ENCODE measurements around the gene HMX2.

HMX2 gene

DNA sequence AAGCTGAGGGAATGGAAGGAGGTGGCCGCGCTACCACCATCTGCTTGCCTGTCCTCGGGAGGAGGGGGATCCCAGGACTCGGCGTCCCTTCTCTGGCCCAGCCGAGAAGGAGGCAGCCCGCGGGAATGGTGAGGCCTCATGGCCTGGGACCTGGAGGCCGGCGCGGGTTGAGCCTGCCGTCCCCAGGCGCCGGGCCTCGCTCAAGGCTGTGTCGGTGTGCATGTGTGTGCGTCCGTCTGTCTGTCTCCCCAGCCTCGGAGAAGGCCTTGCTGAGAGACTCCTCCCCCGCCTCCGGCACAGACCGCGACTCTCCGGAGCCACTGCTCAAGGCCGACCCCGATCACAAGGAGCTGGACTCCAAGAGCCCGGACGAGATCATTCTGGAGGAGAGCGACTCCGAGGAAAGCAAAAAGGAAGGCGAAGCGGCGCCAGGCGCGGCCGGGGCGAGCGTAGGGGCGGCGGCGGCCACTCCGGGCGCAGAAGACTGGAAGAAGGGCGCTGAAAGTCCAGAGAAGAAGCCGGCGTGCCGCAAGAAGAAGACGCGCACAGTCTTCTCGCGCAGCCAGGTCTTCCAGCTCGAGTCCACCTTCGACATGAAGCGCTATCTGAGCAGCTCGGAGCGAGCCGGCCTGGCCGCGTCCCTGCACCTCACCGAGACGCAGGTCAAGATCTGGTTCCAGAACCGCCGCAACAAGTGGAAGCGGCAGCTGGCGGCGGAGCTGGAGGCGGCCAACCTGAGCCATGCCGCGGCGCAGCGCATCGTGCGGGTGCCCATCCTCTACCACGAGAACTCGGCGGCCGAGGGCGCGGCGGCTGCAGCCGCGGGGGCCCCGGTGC is 10.9 kb upstream of the HMX2 start:
- Histone ChIP-seq H2BK12ac (ENCODE audit: low read length) (no peak overlapping the region), H2BK5ac (ENCODE audit: low read depth, low read length, poor library complexity) (no peak overlapping the region), H3K18ac (ENCODE audit: low read length) (no peak overlapping the region), H3K9me3 (ENCODE audit: insufficient read depth, low read depth, low read length) (peaks cover 8% of the 10 kb centered on the region), H3K79me2 (ENCODE audit: control insufficient read depth, insufficient read depth, low read length, poor library complexity) (no peaks in the 10 kb centered on the region), H3K27ac (ENCODE audit: low read depth, low read length) (no peak overlapping the region), H3K79me1 (ENCODE audit: low read length) (no peaks in the 10 kb centered on the region), H3K4ac (ENCODE audit: low read depth, low read length) (no peak overlapping the region), H4K12ac (ENCODE audit: low read depth, low read length) (no peak overlapping the region), H3K27me3 (ENCODE audit: insufficient read depth, low read length) (peaks cover 90% of the 10 kb centered on the region), H3K4me2 (ENCODE audit: low read length) (peak overlapping the region; percentile 57), H3K4me1 (ENCODE audit: control insufficient read depth in 1 of 2, insufficient read depth in 2 of 2, low read length in 2 of 2) (peaks cover 15 to 33% of the 10 kb centered on the region in 2 experiments), H2AK5ac (ENCODE audit: low read length) (no peak overlapping the region), H4K8ac (ENCODE audit: low read depth, low read length) (no peak overlapping the region), H3K23ac (ENCODE audit: low read length) (no peak overlapping the region), H3K4me3 (ENCODE audit: low read depth, low read length) (peak overlapping the region; percentile 21), H3K9ac (ENCODE audit: low read length) (no peak overlapping the region), H3K36me3 (ENCODE audit: control insufficient read depth in 1 of 2, insufficient read depth in 2 of 2, low read length in 2 of 2) (no peaks in the 10 kb centered on the region), H4K91ac (ENCODE audit: low read depth, low read length) (no peak overlapping the region), H2AFZ (ENCODE audit: insufficient read depth, low read length, poor library complexity) (no peak overlapping the region), H3K14ac (ENCODE audit: low read length) (no peak overlapping the region), H2BK120ac (ENCODE audit: insufficient read depth, low read length, poor library complexity) (no peak overlapping the region)
- DNase-seq = no peak
- WGBS (ENCODE audit: extremely low coverage, insufficient coverage, insufficient read length) = no CpG with 5 or more reads among the region's 83 CpGs

DNA sequence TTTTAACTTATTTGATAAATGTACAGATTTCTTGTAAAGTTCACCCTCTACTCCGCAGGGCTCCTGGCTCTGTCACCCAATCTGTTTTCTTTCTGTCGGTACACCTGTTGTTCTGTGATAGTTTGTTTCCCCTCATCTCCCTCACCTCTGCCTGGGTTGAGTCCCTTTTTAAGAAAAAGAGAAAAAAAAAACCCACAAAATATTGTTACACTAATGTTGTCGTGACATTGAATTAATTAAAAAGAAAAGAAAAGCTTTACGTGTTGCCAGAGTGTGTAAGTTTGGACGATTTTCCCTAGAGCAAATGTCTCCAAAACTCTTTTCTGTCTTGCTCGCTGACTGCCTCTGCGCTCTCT is 8.8 kb upstream of the HMX2 start:
- H3K27me3 ChIP-seq (ENCODE audit: insufficient read depth, low read length) = peaks cover 95% of the 10 kb centered on the region
- no peak overlapping the region for H4K12ac ChIP-seq (ENCODE audit: low read depth, low read length)
- H3K18ac ChIP-seq (ENCODE audit: low read length) = no peak overlapping the region
- H2BK120ac ChIP-seq (ENCODE audit: insufficient read depth, low read length, poor library complexity) = no peak overlapping the region
- peaks cover 15 to 31% of the 10 kb centered on the region in 2 experiments for H3K4me1 ChIP-seq (ENCODE audit: control insufficient read depth in 1 of 2, insufficient read depth in 2 of 2, low read length in 2 of 2)
- H3K79me2 ChIP-seq (ENCODE audit: control insufficient read depth, insufficient read depth, low read length, poor library complexity) = no peaks in the 10 kb centered on the region
- H3K9ac ChIP-seq (ENCODE audit: low read length) = no peak overlapping the region
- no peak overlapping the region for H3K27ac ChIP-seq (ENCODE audit: low read depth, low read length)
- H3K9me3 ChIP-seq (ENCODE audit: insufficient read depth, low read depth, low read length) = peaks cover 9% of the 10 kb centered on the region
- no peak overlapping the region for H2AFZ ChIP-seq (ENCODE audit: insufficient read depth, low read length, poor library complexity)
- H2AK5ac ChIP-seq (ENCODE audit: low read length) = no peak overlapping the region
- no peak overlapping the region for H3K23ac ChIP-seq (ENCODE audit: low read length)
- no peaks in the 10 kb centered on the region for H3K79me1 ChIP-seq (ENCODE audit: low read length)
- H2BK12ac ChIP-seq (ENCODE audit: low read length) = no peak overlapping the region
- H3K4me3 ChIP-seq (ENCODE audit: low read depth, low read length) = no peak overlapping the region
- H3K14ac ChIP-seq (ENCODE audit: low read length) = no peak overlapping the region
- DNase-seq = no peak
- peak overlapping the region; percentile 17 for H3K4me2 ChIP-seq (ENCODE audit: low read length)
- WGBS (ENCODE audit: extremely low coverage, insufficient coverage, insufficient read length) = no CpG with 5 or more reads among the region's 7 CpGs
- H2BK5ac ChIP-seq (ENCODE audit: low read depth, low read length, poor library complexity) = no peak overlapping the region
- H4K8ac ChIP-seq (ENCODE audit: low read depth, low read length) = no peak overlapping the region
- no peak overlapping the region for H3K4ac ChIP-seq (ENCODE audit: low read depth, low read length)
- no peaks in the 10 kb centered on the region for H3K36me3 ChIP-seq (ENCODE audit: control insufficient read depth in 1 of 2, insufficient read depth in 2 of 2, low read length in 2 of 2)
- H4K91ac ChIP-seq (ENCODE audit: low read depth, low read length) = no peak overlapping the region

DNA sequence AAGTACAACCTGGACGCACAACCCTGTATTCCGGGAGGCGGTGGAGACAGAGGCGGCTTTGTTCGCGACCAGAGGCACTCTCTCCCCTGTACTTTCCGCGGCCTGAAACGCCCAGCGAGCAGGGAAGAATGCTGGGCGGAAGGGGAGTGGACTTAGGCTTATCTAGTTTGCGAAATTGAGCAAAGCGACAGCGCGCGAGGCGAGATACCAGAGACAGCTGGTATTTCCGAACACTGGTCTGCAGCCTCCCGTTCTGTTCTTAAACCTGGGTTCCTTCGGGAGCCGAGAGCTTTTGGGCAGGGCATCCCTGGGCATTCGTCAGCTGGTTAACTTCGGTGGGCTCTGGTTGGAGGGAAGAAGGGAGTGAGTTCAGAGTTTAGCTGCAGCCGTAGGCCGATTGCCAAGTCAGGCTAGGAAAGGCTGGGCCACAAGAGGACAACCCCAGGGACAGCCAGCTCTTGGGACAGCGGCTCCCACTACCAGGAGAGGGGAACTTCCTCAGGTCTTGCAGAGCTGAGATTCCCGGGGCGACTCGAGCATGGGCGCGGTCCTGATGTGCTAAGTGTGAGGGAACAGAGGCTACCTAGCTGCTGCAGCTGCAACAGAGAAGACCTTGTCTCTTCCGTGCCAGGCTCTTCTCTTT is 8.3 kb upstream of the HMX2 start:
- Histone ChIP-seq H3K79me2 (ENCODE audit: control insufficient read depth, insufficient read depth, low read length, poor library complexity) (no peaks in the 10 kb centered on the region), H3K9me3 (ENCODE audit: insufficient read depth, low read depth, low read length) (peaks cover 8% of the 10 kb centered on the region), H3K27me3 (ENCODE audit: insufficient read depth, low read length) (peaks cover 95% of the 10 kb centered on the region), H3K36me3 (ENCODE audit: control insufficient read depth in 1 of 2, insufficient read depth in 2 of 2, low read length in 2 of 2) (no peaks in the 10 kb centered on the region), H2BK120ac (ENCODE audit: insufficient read depth, low read length, poor library complexity) (no peak overlapping the region), H2BK5ac (ENCODE audit: low read depth, low read length, poor library complexity) (no peak overlapping the region), H4K91ac (ENCODE audit: low read depth, low read length) (no peak overlapping the region), H3K79me1 (ENCODE audit: low read length) (no peaks in the 10 kb centered on the region), H2BK12ac (ENCODE audit: low read length) (no peak overlapping the region), H3K4me2 (ENCODE audit: low read length) (peak overlapping the region; percentile 17), H3K18ac (ENCODE audit: low read length) (no peak overlapping the region), H3K4ac (ENCODE audit: low read depth, low read length) (no peak overlapping the region), H4K8ac (ENCODE audit: low read depth, low read length) (no peak overlapping the region), H3K23ac (ENCODE audit: low read length) (no peak overlapping the region), H3K14ac (ENCODE audit: low read length) (no peak overlapping the region), H4K12ac (ENCODE audit: low read depth, low read length) (no peak overlapping the region), H2AFZ (ENCODE audit: insufficient read depth, low read length, poor library complexity) (no peak overlapping the region), H2AK5ac (ENCODE audit: low read length) (no peak overlapping the region), H3K9ac (ENCODE audit: low read length) (no peak overlapping the region), H3K27ac (ENCODE audit: low read depth, low read length) (no peak overlapping the region), H3K4me3 (ENCODE audit: low read depth, low read length) (no peak overlapping the region), H3K4me1 (ENCODE audit: control insufficient read depth in 1 of 2, insufficient read depth in 2 of 2, low read length in 2 of 2) (peaks cover 15 to 31% of the 10 kb centered on the region in 2 experiments)
- DNase-seq = peak in 1 of 2 donors; percentile 56
- WGBS (ENCODE audit: extremely low coverage, insufficient coverage, insufficient read length) = no CpG with 5 or more reads among the region's 32 CpGs

DNA sequence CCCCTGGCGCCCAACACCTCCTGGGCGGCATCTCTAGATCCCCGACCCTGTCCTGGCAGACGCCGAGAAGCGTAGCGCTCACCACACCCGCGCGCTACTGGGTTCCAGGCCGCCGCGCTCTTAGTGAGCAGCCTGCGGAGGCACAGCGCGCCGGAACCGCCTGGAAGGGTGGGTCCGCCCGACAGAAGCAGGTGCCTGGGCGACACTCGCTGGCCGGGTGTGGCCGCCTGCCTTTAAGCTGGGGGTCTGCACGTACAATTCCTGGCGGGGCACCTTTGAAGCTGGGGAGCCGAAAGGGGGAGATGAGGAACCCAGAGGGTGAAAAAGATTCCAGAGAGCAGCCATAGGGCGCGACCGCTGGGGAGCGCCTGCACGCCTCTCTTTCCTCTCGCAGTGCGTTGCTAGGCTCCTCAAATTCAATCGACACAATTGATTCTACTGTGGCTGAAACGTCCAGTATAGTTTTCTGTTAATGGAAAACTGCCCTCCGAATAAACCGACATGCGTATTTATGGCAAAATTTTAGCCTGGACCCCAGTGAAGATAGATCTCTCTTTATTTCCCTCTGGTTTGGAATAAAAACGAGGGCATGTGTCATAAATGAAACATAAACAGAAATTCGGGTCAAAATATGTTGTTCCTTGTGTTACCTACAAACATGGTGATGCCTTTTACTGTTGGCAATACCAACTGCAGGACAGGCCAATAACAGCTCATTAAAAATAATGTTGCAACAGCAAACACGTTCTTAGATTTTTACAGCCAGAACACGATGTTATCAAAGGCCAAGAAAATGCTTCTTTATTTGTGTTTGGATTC is 7.6 kb upstream of the HMX2 start:
- Histone ChIP-seq H2BK120ac (ENCODE audit: insufficient read depth, low read length, poor library complexity) (no peak overlapping the region), H3K4me1 (ENCODE audit: control insufficient read depth in 1 of 2, insufficient read depth in 2 of 2, low read length in 2 of 2) (peaks cover 12 to 28% of the 10 kb centered on the region in 2 experiments)

More for the DNA sequence above, 7.6 kb upstream of the HMX2 start:
- H3K27me3 ChIP-seq (ENCODE audit: insufficient read depth, low read length) = peaks cover 95% of the 10 kb centered on the region
- no peak overlapping the region for H4K8ac ChIP-seq (ENCODE audit: low read depth, low read length)
- no peak overlapping the region for H3K23ac ChIP-seq (ENCODE audit: low read length)
- no peak overlapping the region for H2BK5ac ChIP-seq (ENCODE audit: low read depth, low read length, poor library complexity)
- H3K4me3 ChIP-seq (ENCODE audit: low read depth, low read length) = no peak overlapping the region
- H3K9me3 ChIP-seq (ENCODE audit: insufficient read depth, low read depth, low read length) = peaks cover 7% of the 10 kb centered on the region
- no peak overlapping the region for H3K9ac ChIP-seq (ENCODE audit: low read length)
- no peak for DNase-seq
- no peak overlapping the region for H2AK5ac ChIP-seq (ENCODE audit: low read length)
- no peak overlapping the region for H4K91ac ChIP-seq (ENCODE audit: low read depth, low read length)
- no peak overlapping the region for H2BK12ac ChIP-seq (ENCODE audit: low read length)
- no CpG with 5 or more reads among the region's 43 CpGs for WGBS (ENCODE audit: extremely low coverage, insufficient coverage, insufficient read length)
- no peak overlapping the region for H3K4ac ChIP-seq (ENCODE audit: low read depth, low read length)
- no peak overlapping the region for H3K14ac ChIP-seq (ENCODE audit: low read length)
- no peaks in the 10 kb centered on the region for H3K79me1 ChIP-seq (ENCODE audit: low read length)
- no peak overlapping the region for H3K4me2 ChIP-seq (ENCODE audit: low read length)
- no peak overlapping the region for H3K18ac ChIP-seq (ENCODE audit: low read length)
- H3K36me3 ChIP-seq (ENCODE audit: control insufficient read depth in 1 of 2, insufficient read depth in 2 of 2, low read length in 2 of 2) = no peaks in the 10 kb centered on the region
- no peaks in the 10 kb centered on the region for H3K79me2 ChIP-seq (ENCODE audit: control insufficient read depth, insufficient read depth, low read length, poor library complexity)
- H4K12ac ChIP-seq (ENCODE audit: low read depth, low read length) = no peak overlapping the region
- H2AFZ ChIP-seq (ENCODE audit: insufficient read depth, low read length, poor library complexity) = no peak overlapping the region
- H3K27ac ChIP-seq (ENCODE audit: low read depth, low read length) = no peak overlapping the region
